Neural progenitor cell (in vitro differentiated cells): ENCODE results near the gene ZFR2. TPM values are rescaled to one million over a fixed set of nuclear protein-coding genes. Genes with fewer than 3 reads are reported as not detected.

ENCODE experiments used
- DNase-seq: peaks from one replicate; pipeline ENCODE4 v3.0.0-alpha.2; 2016; ENCODE audit warnings: low spot score
- H2AFZ ChIP-seq: fragments of 200-600 bp; sonication (generic); replicated peaks from 2 replicates; pipeline ENCODE4 v1.6.1; 2016; ENCODE audit warnings: antibody characterized with exemption
- H3F3A ChIP-seq: fragments of 200-600 bp; sonication (generic); 2 replicates; pipeline ENCODE4 v1.6.1; 2016; ENCODE audit warnings: antibody characterized with exemption, low read depth
- H3K27ac ChIP-seq: fragments of 200-600 bp; sonication (generic); 2 replicates; pipeline ENCODE4 v1.5.1; 2016; ENCODE audit warnings: mild to moderate bottlenecking
- H3K27me3 ChIP-seq: fragments of 200-600 bp; sonication (generic); 2 replicates; pipeline ENCODE4 v1.6.1; 2016; ENCODE audit warnings: mild to moderate bottlenecking, moderate library complexity
- H3K36me3 ChIP-seq: fragments of 200-600 bp; sonication (generic); 2 replicates; pipeline ENCODE4 v1.5.1; 2016
- H3K4me1 ChIP-seq: fragments of 200-600 bp; sonication (generic); 2 replicates; pipeline ENCODE4 v1.6.1; 2016; ENCODE audit warnings: mixed run types
- H3K4me2 ChIP-seq: fragments of 200-600 bp; sonication (generic); 2 replicates; pipeline ENCODE4 v1.6.1; 2016
- H3K4me3 ChIP-seq: fragments of 200-600 bp; sonication (generic); 2 replicates; pipeline ENCODE4 v1.5.1; 2016
- H3K79me2 ChIP-seq: fragments of 200-600 bp; sonication (generic); 2 replicates; pipeline ENCODE4 v1.6.1; 2016; ENCODE audit warnings: low read depth
- H3K9ac ChIP-seq: fragments of 200-600 bp; sonication (generic); 2 replicates; pipeline ENCODE4 v1.6.1; 2016
- H3K9me3 ChIP-seq: fragments of 200-600 bp; sonication (generic); 2 replicates; pipeline ENCODE4 v1.5.1; 2016; ENCODE audit warnings: low read depth
- H4K20me1 ChIP-seq: fragments of 200-600 bp; sonication (generic); 2 replicates; pipeline ENCODE4 v1.6.1; 2016; ENCODE audit warnings: low read depth
- H3K27ac Mint-ChIP-seq: 3 replicates; pipeline ENCODE4 v1.8.0; 2021; ENCODE audit warnings: mixed read lengths
- H3K27me3 Mint-ChIP-seq: 2 replicates; pipeline ENCODE4 v1.8.0; 2022; ENCODE audit warnings: low read depth, mild to moderate bottlenecking, inconsistent platforms, moderate library complexity, mixed read lengths; ENCODE audit not compliant: insufficient read depth
- H3K36me3 Mint-ChIP-seq: 3 replicates; pipeline ENCODE4 v1.8.0; 2021; ENCODE audit warnings: mixed read lengths
- H3K4me1 Mint-ChIP-seq: 3 replicates; pipeline ENCODE4 v1.8.0; 2021; ENCODE audit warnings: mixed read lengths
- H3K4me3 Mint-ChIP-seq: 3 replicates; pipeline ENCODE4 v1.8.0; 2021; ENCODE audit warnings: mild to moderate bottlenecking, moderate library complexity, mixed read lengths
- H3K9me3 Mint-ChIP-seq: 3 replicates; pipeline ENCODE4 v1.8.0; 2020; ENCODE audit warnings: mixed read lengths
- CTCF ChIP-seq: fragments of 200-600 bp; sonication (generic); IDR thresholded peaks from 2 replicates; pipeline ENCODE4 v1.5.1; 2017; ENCODE audit warnings: antibody characterized with exemption, mild to moderate bottlenecking
- EZH2 ChIP-seq: fragments of 200-600 bp; sonication (generic); IDR thresholded peaks from 2 replicates; pipeline ENCODE4 v1.6.1; 2017; ENCODE audit warnings: antibody characterized with exemption, mild to moderate bottlenecking, moderate library complexity
- EZH2phosphoT487 ChIP-seq: fragments of 200-600 bp; sonication (generic); IDR thresholded peaks from 2 replicates; pipeline ENCODE4 v1.6.1; 2017; ENCODE audit warnings: antibody characterized with exemption
- total RNA-seq: library from RNA; depleted of rRNA; stranded (reverse); fragments of >200 nt; gene quantifications from 2 replicates; pipeline ENCODE4 v1.2.3, GENCODE V29; 2015; ENCODE audit warnings: low replicate concordance

The ZFR2 gene
- total RNA-seq, 1 donor from 2014 or later, result 8.9 TPM

GRCh38 chr19:3801412-3802096, 67.3 kb downstream of the ZFR2 start:
- TF ChIP-seq EZH2phosphoT487 (peak; percentile 64), CTCF (peak; percentile 43), EZH2 (peak; percentile 74)
- Mint-ChIP-seq H3K4me1 (peaks cover 5% of the 10 kb centered on the region), H3K9me3 (peaks cover 5% of the 10 kb centered on the region), H3K4me3 (peak overlapping the region; percentile 58), H3K36me3 (peaks cover 2% of the 10 kb centered on the region), H3K27ac (no peak overlapping the region), H3K27me3 (peaks cover 36% of the 10 kb centered on the region)
- no peaks in the 10 kb centered on the region for H3K9me3 ChIP-seq
- peaks cover 10% of the 10 kb centered on the region for H3F3A ChIP-seq
- H3K4me3 ChIP-seq, result peak overlapping the region; percentile 47
- peaks cover 7% of the 10 kb centered on the region for H3K4me1 ChIP-seq
- H3K4me2 ChIP-seq, result peak overlapping the region; percentile 88
- peak overlapping the region; percentile 74 for H2AFZ ChIP-seq
- H3K79me2 ChIP-seq, result no peaks in the 10 kb centered on the region
- no peak overlapping the region for H3K27ac ChIP-seq
- H3K9ac ChIP-seq, result no peak overlapping the region
- H3K36me3 ChIP-seq, result no peaks in the 10 kb centered on the region
- peak; percentile 72 for DNase-seq
- peaks cover 8% of the 10 kb centered on the region for H4K20me1 ChIP-seq
- H3K27me3 ChIP-seq, result peaks cover 43% of the 10 kb centered on the region

GRCh38 chr19:3800996-3801395, 67.8 kb downstream of the ZFR2 start:
- Histone ChIP-seq H3K27me3 (peaks cover 43% of the 10 kb centered on the region), H3K4me3 (peak overlapping the region; percentile 47), H3F3A (peaks cover 10% of the 10 kb centered on the region), H3K4me2 (peak overlapping the region; percentile 88), H3K4me1 (peaks cover 7% of the 10 kb centered on the region), H2AFZ (no peak overlapping the region), H3K27ac (no peak overlapping the region), H3K9me3 (no peaks in the 10 kb centered on the region), H3K79me2 (no peaks in the 10 kb centered on the region), H3K9ac (no peak overlapping the region), H4K20me1 (peaks cover 8% of the 10 kb centered on the region), H3K36me3 (no peaks in the 10 kb centered on the region)
- DNase-seq, result no peak
- Mint-ChIP-seq H3K4me3 (peak overlapping the region; percentile 58), H3K4me1 (peaks cover 5% of the 10 kb centered on the region), H3K36me3 (peaks cover 2% of the 10 kb centered on the region), H3K9me3 (peaks cover 7% of the 10 kb centered on the region), H3K27me3 (peaks cover 38% of the 10 kb centered on the region), H3K27ac (no peak overlapping the region)
- no peak for TF ChIP-seq CTCF
- TF ChIP-seq EZH2, result no peak
- no peak for TF ChIP-seq EZH2phosphoT487

- H3K36me3 ChIP-seq, result no peaks in the 10 kb centered on the region
- no peak for DNase-seq
- no peaks in the 10 kb centered on the region for H3K79me2 ChIP-seq
- TF ChIP-seq EZH2 (no peak), EZH2phosphoT487 (no peak), CTCF (no peak)
- Mint-ChIP-seq H3K4me1 (peaks cover 2% of the 10 kb centered on the region), H3K9me3 (peaks cover 7% of the 10 kb centered on the region), H3K36me3 (peaks cover 2% of the 10 kb centered on the region), H3K27ac (no peak overlapping the region), H3K4me3 (no peak overlapping the region), H3K27me3 (peaks cover 36% of the 10 kb centered on the region)
- H3K9me3 ChIP-seq, result no peaks in the 10 kb centered on the region
- H3K27ac ChIP-seq, result no peak overlapping the region
- peaks cover 8% of the 10 kb centered on the region for H4K20me1 ChIP-seq
- no peak overlapping the region for H3K4me2 ChIP-seq
- H3K4me1 ChIP-seq, result peaks cover 7% of the 10 kb centered on the region
- peaks cover 43% of the 10 kb centered on the region for H3K27me3 ChIP-seq
- no peak overlapping the region for H3K9ac ChIP-seq
- no peak overlapping the region for H2AFZ ChIP-seq
- H3K4me3 ChIP-seq, result no peak overlapping the region
- H3F3A ChIP-seq, result peaks cover 10% of the 10 kb centered on the region
Observed at GRCh38 chr19:3798137-3798536, 70.7 kb downstream of the ZFR2 start.
